Endothelial cell of umbilical vein (primary cell): ENCODE data around the gene LANCL1. TPM values are rescaled to one million over a fixed set of nuclear protein-coding genes. Genes with fewer than 3 reads are reported as not detected.

ENCODE experiments used
- BruUV-seq: library from RNA; stranded (reverse); fragments of 400-500 nt; replicated peaks from 2 replicates; lab custom pipeline; 2021; lab: Mats Ljungman, UMichigan
- CTCF ChIA-PET: fragments of 300-600, 350-600 bp; sonication (Branson Sonifier 250); formaldehyde crosslinking; loops from one replicate; lab custom pipeline; 2021; ENCODE audit warnings: antibody characterized with exemption, inconsistent platforms; lab: Charles Lee
- POLR2A ChIA-PET: fragments of 300-600, 350-600 bp; sonication (Branson Sonifier 250); formaldehyde crosslinking; loops from one replicate; lab custom pipeline; 2021; ENCODE audit warnings: antibody characterized with exemption, inconsistent platforms; lab: Charles Lee
- DNase-seq: peaks from one replicate; pipeline ENCODE4 v3.0.0-alpha.2; 2011; ENCODE audit warnings: low read depth, low spot score
- FAIRE-seq: peaks from 2 replicates; lab custom pipeline; 2011; peaks lifted over from hg19 to GRCh38; lab: Jason Lieb, UNC
- H2AFZ ChIP-seq: 2 replicates; pipeline ENCODE4 v1.6.0; 2012; ENCODE audit warnings: low read depth, low read length, control low read depth, inconsistent platforms
- H3K27ac ChIP-seq: 2 replicates; pipeline ENCODE4 v1.5.1; 2011; ENCODE audit warnings: low read depth, mild to moderate bottlenecking, control low read depth, low read length, moderate library complexity; ENCODE audit not compliant: insufficient read depth
- H3K27me3 ChIP-seq, 2 experiments: 2 replicates each; pipeline versions ENCODE4 v1.6.0 to v1.6.1; 2011; ENCODE audit warnings: low read length in 2 of 2, mixed read lengths in 1 of 2; ENCODE audit not compliant: control insufficient read depth in 2 of 2, insufficient read depth in 2 of 2
- H3K36me3 ChIP-seq, 2 experiments: 2 replicates in 1 of 2; 3 replicates in 1 of 2; pipeline ENCODE4 v1.5.1; 2011; ENCODE audit warnings: low read length in 2 of 2, mild to moderate bottlenecking in 1 of 2, moderate library complexity in 1 of 2; ENCODE audit not compliant: control insufficient read depth in 2 of 2, insufficient read depth in 2 of 2; ENCODE audit errors: extremely low read depth in 1 of 2
- H3K4me1 ChIP-seq: 3 replicates; pipeline ENCODE4 v1.5.1; 2011; ENCODE audit warnings: mild to moderate bottlenecking, low read length; ENCODE audit not compliant: control insufficient read depth, insufficient read depth; ENCODE audit errors: extremely low read depth
- H3K4me2 ChIP-seq: 2 replicates; pipeline ENCODE4 v1.6.1; 2011; ENCODE audit warnings: low read length, control low read depth, mixed read lengths; ENCODE audit not compliant: insufficient read depth
- H3K4me3 ChIP-seq, 3 experiments: fragments of 200-600 bp in 1 of 3; sonication (generic), shearing (Covaris generic) in 1 of 3; replicated peaks in 1 of 3; 2 replicates each; pipeline ENCODE4 v1.5.1; 2011 to 2016; ENCODE audit warnings: control low read depth in 3 of 3, low read length in 3 of 3, mild to moderate bottlenecking in 2 of 3, inconsistent platforms in 1 of 3, low read depth in 1 of 3, moderate library complexity in 1 of 3; ENCODE audit not compliant: insufficient read depth in 1 of 3
- H3K79me2 ChIP-seq: 2 replicates; pipeline ENCODE4 v1.6.0; 2012; ENCODE audit warnings: low read length, inconsistent platforms; ENCODE audit not compliant: control insufficient read depth, insufficient read depth
- H3K9ac ChIP-seq: replicated peaks from 2 replicates; pipeline ENCODE3; 2011; ENCODE audit warnings: low read length, control low read depth; ENCODE audit not compliant: insufficient read depth; ENCODE audit errors: extremely low read depth
- H3K9me1 ChIP-seq: replicated peaks from 3 replicates; pipeline ENCODE4 v1.6.0; 2011; ENCODE audit warnings: mild to moderate bottlenecking, low read length; ENCODE audit not compliant: control insufficient read depth, insufficient read depth; ENCODE audit errors: extremely low read depth
- H3K9me3 ChIP-seq: replicated peaks from 2 replicates; pipeline ENCODE4 v1.5.1; 2012; ENCODE audit warnings: low read length, inconsistent platforms; ENCODE audit not compliant: control insufficient read depth, insufficient read depth
- H4K20me1 ChIP-seq: replicated peaks from 2 replicates; pipeline ENCODE3; 2011; ENCODE audit warnings: mild to moderate bottlenecking, low read length; ENCODE audit not compliant: control insufficient read depth, insufficient read depth; ENCODE audit errors: extremely low read depth
- CTCF ChIP-seq, 2 donors: IDR thresholded peaks; 1 replicate in 1 of 2; 2 replicates in 1 of 2; pipeline ENCODE4 v1.5.1; 2011; ENCODE audit warnings: low read length in 2 of 2, mild to moderate bottlenecking in 2 of 2, moderate library complexity in 2 of 2, control low read depth in 1 of 2, inconsistent platforms in 1 of 2, low read depth in 1 of 2; ENCODE audit not compliant: insufficient read depth in 1 of 2; ENCODE audit errors: extremely low read depth in 1 of 2
- EZH2 ChIP-seq: IDR thresholded peaks from 2 replicates; pipeline ENCODE4 v1.6.1; 2012; ENCODE audit warnings: borderline replicate concordance, low read depth, mild to moderate bottlenecking, moderate library complexity, low read length, inconsistent platforms; ENCODE audit not compliant: severe bottlenecking
- FOS ChIP-seq: IDR thresholded peaks from 2 replicates; pipeline ENCODE4 v1.6.1; 2011; ENCODE audit warnings: mild to moderate bottlenecking, low read length, moderate library complexity, borderline replicate concordance; ENCODE audit not compliant: insufficient read depth
- GATA2 ChIP-seq: IDR thresholded peaks from 2 replicates; pipeline ENCODE4 v1.7.0; 2011; ENCODE audit warnings: low read depth, mild to moderate bottlenecking, moderate library complexity, mixed read lengths, low read length; ENCODE audit not compliant: insufficient read length, insufficient read depth
- JUN ChIP-seq: IDR thresholded peaks from 2 replicates; pipeline ENCODE4 v1.6.1; 2011; ENCODE audit warnings: borderline replicate concordance, low read depth; ENCODE audit not compliant: insufficient read length, insufficient read depth
- MAX ChIP-seq: IDR thresholded peaks from 2 replicates; pipeline ENCODE4 v1.6.1; 2011; ENCODE audit not compliant: insufficient read depth, insufficient read length
- MYC ChIP-seq: IDR thresholded peaks from one replicate; pipeline ENCODE4 v1.6.1; 2011; ENCODE audit warnings: mild to moderate bottlenecking, low read depth, low read length
- POLR2A ChIP-seq: IDR thresholded peaks from 2 replicates; pipeline ENCODE4 v1.6.1; 2012; ENCODE audit warnings: low read depth, mild to moderate bottlenecking, control low read depth, low read length
- POLR2AphosphoS5 ChIP-seq: IDR thresholded peaks from 2 replicates; pipeline ENCODE4 v1.6.1; 2012; ENCODE audit warnings: low read depth, mild to moderate bottlenecking, control low read depth, low read length, moderate library complexity; ENCODE audit not compliant: insufficient read depth
- dilution Hi-C: fragments of 300-500 bp; cut with MboI; formaldehyde crosslinking; loops from one replicate; pipeline ENCODE4 v1.15.0; 2019; ENCODE audit warnings: low sequenced_read_pairs; ENCODE audit not compliant: extremely low pct_ligation_motif_present
- intact Hi-C: fragments of 100-400 bp; cut with micrococcal nuclease; formaldehyde crosslinking; loops from one replicate; pipeline ENCODE4 v1.10.0; 2022
- polyA plus RNA-seq, 4 experiments: library from polyadenylated mRNA; depleted of rRNA in 3 of 4; stranded (reverse) in 3 of 4; unstranded in 1 of 4; fragments of >200 nt; gene quantifications; 2 replicates each; pipeline versions ENCODE4 v1.2.1 to v1.2.3, GENCODE V29; 2011 to 2012; ENCODE audit warnings: missing spikeins in 1 of 4
- total RNA-seq: library from RNA; stranded (reverse); gene quantifications from 2 replicates; pipeline ENCODE4 v1.2.3, GENCODE V29; 2021

LANCL1 gene
- total and polyA plus RNA-seq, 2 donors (not counting 3 experiments of a cell fraction or from before 2014, with no cell fraction given) = 22.9 to 24.2 TPM

GRCh38 chr2:210392469-210392881, 84.1 kb downstream of the LANCL1 start:
- Histone ChIP-seq H3K9me1 (no peaks in the 10 kb centered on the region), H2AFZ (no peak overlapping the region), H3K27ac (no peak overlapping the region), H3K9ac (no peak overlapping the region), H3K4me2 (no peak overlapping the region), H3K4me1 (no peaks in the 10 kb centered on the region), H3K4me3 (no peak overlapping the region), H4K20me1 (no peaks in the 10 kb centered on the region), H3K9me3 (no peaks in the 10 kb centered on the region), H3K27me3 (no peaks in the 10 kb centered on the region), H3K36me3 (no peaks in the 10 kb centered on the region), H3K79me2 (no peaks in the 10 kb centered on the region)
- intact Hi-C loops (no loop called here), dilution Hi-C loops (no loop called here)
- POLR2A ChIA-PET = no interaction called here
- no peak for FAIRE-seq
- no TSS peak for BruUV-seq
- TF ChIP-seq EZH2 = no peak
- no peak for TF ChIP-seq GATA2
- no peak for TF ChIP-seq MYC
- TF ChIP-seq CTCF (IDR thresholded peaks at IDR 0.05; ENCODE audit: extremely low read depth in 1 of 2, insufficient read depth in 1 of 2, low read depth in 1 of 2, low read length in 2 of 2) = no peak
- no peak for TF ChIP-seq FOS
- TF ChIP-seq JUN = no peak
- TF ChIP-seq MAX = no peak
- TF ChIP-seq POLR2A = no peak
- no peak for TF ChIP-seq POLR2AphosphoS5
- no peak for DNase-seq
- CTCF ChIA-PET = no interaction called here
